ENCODE measurements around the gene LRRC9.

DNA sequence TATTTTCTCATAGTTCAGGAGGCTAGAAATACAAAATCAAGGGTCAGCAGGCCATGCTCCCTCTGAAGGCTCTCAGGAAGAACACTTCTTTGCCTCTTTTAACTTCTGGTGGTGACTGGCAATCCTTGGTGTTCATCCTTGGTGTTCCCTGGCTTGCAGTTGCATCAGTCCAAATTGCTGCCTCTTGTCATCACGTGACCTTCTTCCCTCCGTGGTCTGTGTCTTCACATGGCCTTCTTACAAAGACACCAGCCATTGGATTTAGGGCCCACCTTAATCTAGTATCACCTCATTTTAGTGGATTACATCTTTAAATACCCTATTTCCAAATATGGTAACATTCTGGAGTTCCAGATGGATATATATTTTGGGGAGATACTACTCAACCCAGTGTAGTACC is 7.5 kb upstream of the LRRC9 start:
- no peak for TF ChIP-seq CTCF (IDR thresholded peaks at IDR 0.05; ENCODE audit: low read depth, low read length)
- TF ChIP-seq MAX (IDR thresholded peaks at IDR 0.05; ENCODE audit: low read depth, low read length) = no peak
- TF ChIP-seq POLR2A (IDR thresholded peaks at IDR 0.05; ENCODE audit: extremely low read depth, insufficient read length) = no peak
- TF ChIP-seq MYC (IDR thresholded peaks at IDR 0.05; ENCODE audit: low read depth, low read length) = no peak

Measured in NB4 (cell line).